Testis (tissue), 2 donors: ENCODE results near the gene TMOD4.

Experiments used
- POLR2A ChIP-seq: fragments of 450-650 bp; IDR thresholded peaks from one replicate; pipeline ENCODE4 v1.6.1; 2017; ENCODE audit warnings: antibody characterized with exemption, mild to moderate bottlenecking, moderate library complexity
- TF ChIP-seq, protein P1 (sequence below), 3 experiments: fragments of 450-650 bp in 2 of 3; fragments of 200-600 bp in 1 of 3; sonication (generic) in 1 of 3; IDR thresholded peaks; one replicate each; pipeline ENCODE4 v1.5.1; 2016 to 2019; ENCODE audit warnings: antibody characterized with exemption in 3 of 3, mild to moderate bottlenecking in 2 of 3, moderate library complexity in 1 of 3

DNA sequence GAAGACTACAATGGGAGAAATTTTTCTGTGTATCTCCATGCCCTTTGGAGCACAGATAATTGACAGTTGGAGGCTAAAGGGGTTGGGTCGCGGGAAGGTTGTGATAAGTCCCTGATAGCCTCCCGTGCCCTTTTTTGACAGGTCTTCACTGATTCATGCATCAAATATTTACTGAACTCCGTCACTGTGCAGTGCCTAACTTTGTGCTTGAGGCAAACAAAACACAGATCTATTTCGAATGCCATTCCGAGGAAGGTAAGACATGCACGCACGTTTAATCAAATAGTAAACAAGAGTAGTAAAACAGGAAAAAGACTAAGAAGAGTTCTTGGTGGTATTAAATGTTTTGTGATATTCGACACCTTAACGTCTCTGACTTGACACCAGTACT, 22.1 kb upstream of the TMOD4 start:
- TF ChIP-seq POLR2A = no peak
- TF ChIP-seq, protein P1, sequence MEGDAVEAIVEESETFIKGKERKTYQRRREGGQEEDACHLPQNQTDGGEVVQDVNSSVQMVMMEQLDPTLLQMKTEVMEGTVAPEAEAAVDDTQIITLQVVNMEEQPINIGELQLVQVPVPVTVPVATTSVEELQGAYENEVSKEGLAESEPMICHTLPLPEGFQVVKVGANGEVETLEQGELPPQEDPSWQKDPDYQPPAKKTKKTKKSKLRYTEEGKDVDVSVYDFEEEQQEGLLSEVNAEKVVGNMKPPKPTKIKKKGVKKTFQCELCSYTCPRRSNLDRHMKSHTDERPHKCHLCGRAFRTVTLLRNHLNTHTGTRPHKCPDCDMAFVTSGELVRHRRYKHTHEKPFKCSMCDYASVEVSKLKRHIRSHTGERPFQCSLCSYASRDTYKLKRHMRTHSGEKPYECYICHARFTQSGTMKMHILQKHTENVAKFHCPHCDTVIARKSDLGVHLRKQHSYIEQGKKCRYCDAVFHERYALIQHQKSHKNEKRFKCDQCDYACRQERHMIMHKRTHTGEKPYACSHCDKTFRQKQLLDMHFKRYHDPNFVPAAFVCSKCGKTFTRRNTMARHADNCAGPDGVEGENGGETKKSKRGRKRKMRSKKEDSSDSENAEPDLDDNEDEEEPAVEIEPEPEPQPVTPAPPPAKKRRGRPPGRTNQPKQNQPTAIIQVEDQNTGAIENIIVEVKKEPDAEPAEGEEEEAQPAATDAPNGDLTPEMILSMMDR (IDR thresholded peaks at IDR 0.05) = no peak
